CD4-positive, alpha-beta T cell treated with Interleukin-4 for 4 hours (primary cell): ENCODE results near the gene PEBP1.

Experiments used
- DNase-seq: peaks from one replicate; pipeline ENCODE4 v3.0.0-alpha.2; 2020

PEBP1 gene

GRCh38 chr12:118137148-118137678 lies 1.3 kb downstream of the PEBP1 start:
- DNase-seq = no peak

- no peak for DNase-seq
Measured at GRCh38 chr12:118140825-118141224, 4.9 kb downstream of the PEBP1 start.

GRCh38 chr12:118144499-118144898 lies 8.6 kb downstream of the PEBP1 start:
- DNase-seq = no peak

- no peak for DNase-seq
Measured at GRCh38 chr12:118145113-118145797, 9.3 kb downstream of the PEBP1 start.

GRCh38 chr12:118145798-118146156 lies 9.9 kb downstream of the PEBP1 start:
- no peak for DNase-seq

- DNase-seq = no peak
Measured at GRCh38 chr12:118148287-118148686, 12.4 kb downstream of the PEBP1 start.

- no peak for DNase-seq
Measured at GRCh38 chr12:118150625-118151024, 14.7 kb downstream of the PEBP1 start.

- no peak for DNase-seq
Measured at GRCh38 chr12:118151755-118152154, 15.8 kb downstream of the PEBP1 start.

- no peak for DNase-seq
Measured at GRCh38 chr12:118160536-118160935, 24.6 kb downstream of the PEBP1 start.

- no peak for DNase-seq
Measured at GRCh38 chr12:118164798-118165486, 29.0 kb downstream of the PEBP1 start.

GRCh38 chr12:118166946-118167345 lies 31.0 kb downstream of the PEBP1 start:
- DNase-seq = no peak

- DNase-seq = no peak
Measured at GRCh38 chr12:118175823-118176447, 40.0 kb downstream of the PEBP1 start.

- DNase-seq = no peak
Measured at GRCh38 chr12:118183155-118183554, 47.2 kb downstream of the PEBP1 start.

GRCh38 chr12:118183711-118184110 lies 47.8 kb downstream of the PEBP1 start:
- no peak for DNase-seq

GRCh38 chr12:118185602-118186397 lies 49.9 kb downstream of the PEBP1 start:
- DNase-seq = no peak

GRCh38 chr12:118187751-118188435 lies 52.0 kb downstream of the PEBP1 start:
- DNase-seq = no peak

GRCh38 chr12:118188690-118189371 lies 52.9 kb downstream of the PEBP1 start:
- DNase-seq = no peak

GRCh38 chr12:118189741-118190191 lies 53.8 kb downstream of the PEBP1 start:
- DNase-seq = no peak

GRCh38 chr12:118190266-118190665 lies 54.3 kb downstream of the PEBP1 start:
- DNase-seq = no peak

GRCh38 chr12:118193477-118193876 lies 57.6 kb downstream of the PEBP1 start:
- no peak for DNase-seq

GRCh38 chr12:118193958-118194357 lies 58.0 kb downstream of the PEBP1 start:
- no peak for DNase-seq
